ENCODE measurements around the gene SERPINF2. TPM values are rescaled to one million over a fixed set of nuclear protein-coding genes. Genes with fewer than 3 reads are reported as not detected.

Gene SERPINF2
- polyA plus RNA-seq, 1 experiment: 0.02 TPM

GRCh38 chr17:1800240-1800639 lies 57.6 kb downstream of the SERPINF2 start:
- no peaks in the 10 kb centered on the region for H3K27me3 ChIP-seq (ENCODE audit: control insufficient read depth, insufficient read depth, low read length)
- ChIA-PET CTCF (interaction anchor here (1.9 kb wide), 1 partner anchor 10 kb away, joined by 6 read pairs; no protein-coding TSS in a partner anchor), POLR2A (no interaction called here)
- H3K36me3 ChIP-seq (ENCODE audit: control insufficient read depth, insufficient read depth, low read length): peaks cover 6% of the 10 kb centered on the region; the same call in 1 of the 2 replicates
- TF ChIP-seq, protein P1, sequence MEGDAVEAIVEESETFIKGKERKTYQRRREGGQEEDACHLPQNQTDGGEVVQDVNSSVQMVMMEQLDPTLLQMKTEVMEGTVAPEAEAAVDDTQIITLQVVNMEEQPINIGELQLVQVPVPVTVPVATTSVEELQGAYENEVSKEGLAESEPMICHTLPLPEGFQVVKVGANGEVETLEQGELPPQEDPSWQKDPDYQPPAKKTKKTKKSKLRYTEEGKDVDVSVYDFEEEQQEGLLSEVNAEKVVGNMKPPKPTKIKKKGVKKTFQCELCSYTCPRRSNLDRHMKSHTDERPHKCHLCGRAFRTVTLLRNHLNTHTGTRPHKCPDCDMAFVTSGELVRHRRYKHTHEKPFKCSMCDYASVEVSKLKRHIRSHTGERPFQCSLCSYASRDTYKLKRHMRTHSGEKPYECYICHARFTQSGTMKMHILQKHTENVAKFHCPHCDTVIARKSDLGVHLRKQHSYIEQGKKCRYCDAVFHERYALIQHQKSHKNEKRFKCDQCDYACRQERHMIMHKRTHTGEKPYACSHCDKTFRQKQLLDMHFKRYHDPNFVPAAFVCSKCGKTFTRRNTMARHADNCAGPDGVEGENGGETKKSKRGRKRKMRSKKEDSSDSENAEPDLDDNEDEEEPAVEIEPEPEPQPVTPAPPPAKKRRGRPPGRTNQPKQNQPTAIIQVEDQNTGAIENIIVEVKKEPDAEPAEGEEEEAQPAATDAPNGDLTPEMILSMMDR (IDR thresholded peaks at IDR 0.05; ENCODE audit: insufficient read depth, low read depth, low read length): no peak
- no peak for DNase-seq (ENCODE audit: low read depth)
- no peak overlapping the region for H3K4me3 ChIP-seq (ENCODE audit: low read depth, low read length)

GRCh38 chr17:1800712-1801111 lies 58.0 kb downstream of the SERPINF2 start:
- peaks cover 6% of the 10 kb centered on the region; the same call in 1 of the 2 replicates for H3K36me3 ChIP-seq (ENCODE audit: control insufficient read depth, insufficient read depth, low read length)
- TF ChIP-seq, protein P1 (IDR thresholded peaks at IDR 0.05; ENCODE audit: insufficient read depth, low read depth, low read length): no peak
- H3K4me3 ChIP-seq (ENCODE audit: low read depth, low read length): no peak overlapping the region
- DNase-seq (ENCODE audit: low read depth): no peak
- ChIA-PET POLR2A (no interaction called here), CTCF (interaction anchor here (1.9 kb wide), 1 partner anchor 11 kb away, joined by 6 read pairs; no protein-coding TSS in a partner anchor)
- no peaks in the 10 kb centered on the region for H3K27me3 ChIP-seq (ENCODE audit: control insufficient read depth, insufficient read depth, low read length)

DNA sequence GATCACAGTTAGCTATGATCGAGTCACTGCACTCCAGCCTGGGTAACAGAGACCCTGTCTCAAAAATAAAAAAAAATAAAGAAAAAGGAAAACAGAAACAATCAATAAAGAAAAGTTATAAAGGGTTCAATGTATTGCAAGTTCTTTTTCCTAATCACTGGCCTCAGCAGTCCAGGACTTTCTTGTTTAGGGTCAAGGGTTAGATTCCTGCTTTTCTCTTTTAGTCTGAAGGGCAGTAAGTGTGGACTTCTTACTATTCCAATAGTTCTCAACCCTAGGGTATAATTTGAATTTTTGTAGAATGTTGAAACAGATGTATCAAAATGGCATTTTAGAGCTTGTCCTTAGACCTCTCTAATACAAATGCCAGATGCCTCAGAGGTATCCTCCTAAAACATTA lies 59.8 kb downstream of the SERPINF2 start:
- TF ChIP-seq, protein P1 (IDR thresholded peaks at IDR 0.05; ENCODE audit: insufficient read depth, low read depth, low read length): no peak
- Histone ChIP-seq H3K4me3 (ENCODE audit: low read depth, low read length) (no peak overlapping the region), H3K27me3 (ENCODE audit: control insufficient read depth, insufficient read depth, low read length) (no peaks in the 10 kb centered on the region), H3K36me3 (ENCODE audit: control insufficient read depth, insufficient read depth, low read length) (peaks cover 6% of the 10 kb centered on the region; the same call in 1 of the 2 replicates)
- ChIA-PET CTCF (interaction anchor here (1.1 kb wide), 1 partner anchor 81 kb away, joined by 4 read pairs; no protein-coding TSS in a partner anchor), POLR2A (no interaction called here)
- no peak for DNase-seq (ENCODE audit: low read depth)

DNA sequence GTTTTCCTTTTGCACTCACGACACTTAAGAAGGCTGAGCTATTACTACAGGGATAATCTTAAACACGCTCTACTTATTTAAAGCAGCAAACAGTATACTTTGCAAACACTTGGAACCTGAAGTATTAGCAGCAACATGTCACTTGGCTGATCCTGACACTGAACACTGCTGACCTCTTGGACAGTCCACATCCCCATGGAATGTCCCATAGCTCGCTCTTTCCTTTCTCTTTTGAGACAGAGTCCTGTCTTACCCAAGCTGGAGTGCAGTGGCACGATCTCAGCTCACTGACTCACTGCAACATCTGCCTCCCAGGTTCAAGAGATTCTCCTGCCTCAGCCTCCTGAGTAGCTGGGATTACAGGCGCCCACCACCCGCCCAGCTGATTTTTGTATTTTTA lies 60.6 kb downstream of the SERPINF2 start:
- peaks cover 6% of the 10 kb centered on the region; the same call in 1 of the 2 replicates for H3K36me3 ChIP-seq (ENCODE audit: control insufficient read depth, insufficient read depth, low read length)
- DNase-seq (ENCODE audit: low read depth): no peak
- CTCF ChIA-PET: interaction anchor here (1.1 kb wide), 1 partner anchor 81 kb away, joined by 4 read pairs; no protein-coding TSS in a partner anchor
- H3K4me3 ChIP-seq (ENCODE audit: low read depth, low read length): no peak overlapping the region
- no peaks in the 10 kb centered on the region for H3K27me3 ChIP-seq (ENCODE audit: control insufficient read depth, insufficient read depth, low read length)
- POLR2A ChIA-PET: interaction anchor here (0.5 kb wide), 1 partner anchor 119 kb away, joined by 3 read pairs; no protein-coding TSS in a partner anchor
- TF ChIP-seq, protein P1 (IDR thresholded peaks at IDR 0.05; ENCODE audit: insufficient read depth, low read depth, low read length): no peak

Other genes with a start within 250 kb of the SERPINF2 start
- 43.9 and 45.3 TPM in 2 replicates for gene INPP5K, start 226.3 kb upstream of the SERPINF2 start, polyA plus RNA-seq (2011; rRNA removed)
- gene PITPNA, start 180.1 kb upstream of the SERPINF2 start, polyA plus RNA-seq (2011; rRNA removed): 35.8 and 37.2 TPM in 2 replicates
- 5.0 and 8.9 TPM in 2 replicates for gene SLC43A2, start 114.0 kb upstream of the SERPINF2 start, polyA plus RNA-seq (2011; rRNA removed)
- gene SCARF1, start 97.1 kb upstream of the SERPINF2 start, polyA plus RNA-seq (2011; rRNA removed): 0.11 and 0.12 TPM in 2 replicates
- 5.3 and 6.2 TPM in 2 replicates for gene RILP, start 93.0 kb upstream of the SERPINF2 start, polyA plus RNA-seq (2011; rRNA removed)
- 113 and 194 TPM in 2 replicates for gene PRPF8, start 58.0 kb upstream of the SERPINF2 start, polyA plus RNA-seq (2011; rRNA removed)
- 2.5 and 3.9 TPM in 2 replicates for gene TLCD2, start 32.5 kb upstream of the SERPINF2 start, polyA plus RNA-seq (2011; rRNA removed)
- 3.0 and 4.8 TPM in 2 replicates for gene WDR81, start 18.2 kb upstream of the SERPINF2 start, polyA plus RNA-seq (2011; rRNA removed)
- gene SERPINF1, start 19.2 kb downstream of the SERPINF2 start, polyA plus RNA-seq (2011; rRNA removed): 174 and 221 TPM in 2 replicates
- gene SMYD4, start 87.0 kb downstream of the SERPINF2 start, polyA plus RNA-seq (2011; rRNA removed): 4.4 and 4.5 TPM in 2 replicates
- 58.8 and 67.9 TPM in 2 replicates for gene RPA1, start 87.1 kb downstream of the SERPINF2 start, polyA plus RNA-seq (2011; rRNA removed)